ENCODE data around the gene DCC.

DNA sequence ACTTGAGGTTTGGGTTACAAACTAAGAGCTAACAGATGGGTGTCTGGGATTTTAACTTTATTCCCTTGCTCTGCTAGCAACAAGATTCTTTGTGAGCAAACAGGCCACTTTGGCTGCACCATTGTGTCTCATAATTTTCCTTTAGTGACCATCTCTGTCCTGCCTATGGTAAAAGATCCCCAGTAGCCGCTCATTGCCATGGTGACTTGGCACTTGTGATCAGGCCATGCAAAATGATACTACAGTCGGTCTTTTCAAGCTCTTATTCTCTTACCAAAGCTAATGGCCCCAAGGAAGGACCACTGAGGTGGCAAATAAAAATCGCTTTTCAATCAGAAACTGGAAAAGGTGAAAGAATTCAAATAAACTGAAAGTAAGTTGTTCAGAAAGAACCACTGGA, 1047.6 kb downstream of the DCC start:
- TF ChIP-seq, protein P1, sequence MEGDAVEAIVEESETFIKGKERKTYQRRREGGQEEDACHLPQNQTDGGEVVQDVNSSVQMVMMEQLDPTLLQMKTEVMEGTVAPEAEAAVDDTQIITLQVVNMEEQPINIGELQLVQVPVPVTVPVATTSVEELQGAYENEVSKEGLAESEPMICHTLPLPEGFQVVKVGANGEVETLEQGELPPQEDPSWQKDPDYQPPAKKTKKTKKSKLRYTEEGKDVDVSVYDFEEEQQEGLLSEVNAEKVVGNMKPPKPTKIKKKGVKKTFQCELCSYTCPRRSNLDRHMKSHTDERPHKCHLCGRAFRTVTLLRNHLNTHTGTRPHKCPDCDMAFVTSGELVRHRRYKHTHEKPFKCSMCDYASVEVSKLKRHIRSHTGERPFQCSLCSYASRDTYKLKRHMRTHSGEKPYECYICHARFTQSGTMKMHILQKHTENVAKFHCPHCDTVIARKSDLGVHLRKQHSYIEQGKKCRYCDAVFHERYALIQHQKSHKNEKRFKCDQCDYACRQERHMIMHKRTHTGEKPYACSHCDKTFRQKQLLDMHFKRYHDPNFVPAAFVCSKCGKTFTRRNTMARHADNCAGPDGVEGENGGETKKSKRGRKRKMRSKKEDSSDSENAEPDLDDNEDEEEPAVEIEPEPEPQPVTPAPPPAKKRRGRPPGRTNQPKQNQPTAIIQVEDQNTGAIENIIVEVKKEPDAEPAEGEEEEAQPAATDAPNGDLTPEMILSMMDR (IDR thresholded peaks at IDR 0.05; ENCODE audit: low read length): no peak
- TF ChIP-seq EZH2phosphoT487 (IDR thresholded peaks at IDR 0.05; ENCODE audit: low read length) (no peak), EZH2 (optimal IDR thresholded peaks at IDR 0.05; ENCODE audit: low read depth, low read length) (no peak)

Measured in MM.1S (cell line).